Colonic mucosa (tissue), 4 donors: Measurements from ENCODE around the gene ATP9A. TPM values are rescaled to one million over a fixed set of nuclear protein-coding genes. Genes with fewer than 3 reads are reported as not detected.
"Not testable (repeated sequence)": the region's sequence is repeated elsewhere in the genome, so short reads cannot be mapped to it uniquely, and the experiment has no call there.

Experiments used
- DNase-seq: peaks from one replicate; pipeline ENCODE4 v3.0.0-alpha.2; 2020
- H3K27ac ChIP-seq: fragments of 200-600 bp; one replicate; pipeline ENCODE4 v1.8.0; 2021
- H3K27me3 ChIP-seq: fragments of 200-600 bp; one replicate; pipeline ENCODE4 v1.8.0; 2021
- H3K36me3 ChIP-seq: fragments of 200-600 bp; one replicate; pipeline ENCODE4 v1.8.0; 2021
- H3K4me1 ChIP-seq: fragments of 200-600 bp; one replicate; pipeline ENCODE4 v1.8.0; 2021; ENCODE audit warnings: mild to moderate bottlenecking
- H3K4me3 ChIP-seq: fragments of 200-600 bp; one replicate; pipeline ENCODE4 v1.8.0; 2021
- H3K9ac ChIP-seq, 2 donors: one replicate each; pipeline ENCODE4 v1.7.0; 2013; ENCODE audit warnings: control low read depth in 2 of 2, low read depth in 2 of 2, low read length in 2 of 2
- H3K9me3 ChIP-seq: fragments of 200-600 bp; one replicate; pipeline ENCODE4 v1.8.0; 2021
- CTCF ChIP-seq: fragments of 200-600 bp; IDR thresholded peaks from one replicate; pipeline ENCODE4 v1.8.0; 2022; ENCODE audit warnings: antibody characterized with exemption, mild to moderate bottlenecking
- intact Hi-C: fragments of 100-400 bp; cut with DNase I; formaldehyde crosslinking; loops from one replicate; pipeline ENCODE4 v1.14.1; 2022
- total RNA-seq, 2 donors: library from RNA; stranded (reverse); fragmentation: NEBNext Ultra II Directional in 1 of 2; extraction: Animal tissue kit (Norgen Biotek cat#: 25700) in 1 of 2; gene quantifications; one replicate each; pipeline ENCODE4 v1.2.1, GENCODE V29; 2021
- donor health status: healthy.
- donor health status: DM: no; HTN: no; CAD: no.
- donor health status: DM: no; HTN: no; CAD: no.

The ATP9A gene
- total RNA-seq, 2 donors from 2014 or later = 40.2 to 70.1 TPM

- intact Hi-C loops = no loop called here
- Histone ChIP-seq H3K27ac (no peak overlapping the region), H3K9ac (no peak overlapping the region), H3K9me3 (no peaks in the 10 kb centered on the region), H3K4me1 (no peaks in the 10 kb centered on the region), H3K4me3 (no peak overlapping the region), H3K27me3 (no peaks in the 10 kb centered on the region), H3K36me3 (no peaks in the 10 kb centered on the region)
- no peak for DNase-seq
- TF ChIP-seq CTCF = no peak
Measured at GRCh38 chr20:51756653-51757052, 11.5 kb downstream of the ATP9A start.

GRCh38 chr20:51753220-51753619, 15.0 kb downstream of the ATP9A start:
- H3K36me3 ChIP-seq, H3K4me1 ChIP-seq, H3K9me3 ChIP-seq, H3K27me3 ChIP-seq, DNase-seq, intact Hi-C loops, H3K4me3 ChIP-seq: not testable (repeated sequence)
- Histone ChIP-seq H3K27ac (peak overlapping the region; percentile 75), H3K9ac (peak overlapping the region in 1 of 2 donors; percentile 12)

- Histone ChIP-seq H3K36me3 (no peaks in the 10 kb centered on the region), H3K4me3 (no peak overlapping the region), H3K4me1 (peaks cover 10% of the 10 kb centered on the region), H3K9ac (peak overlapping the region in 1 of 2 donors; percentile 70), H3K9me3 (no peaks in the 10 kb centered on the region), H3K27ac (peak overlapping the region; percentile 75), H3K27me3 (no peaks in the 10 kb centered on the region)
- TF ChIP-seq CTCF = no peak
- intact Hi-C loops = no loop called here
- no peak for DNase-seq
Measured at GRCh38 chr20:51752343-51752951, 15.7 kb downstream of the ATP9A start.

GRCh38 chr20:51750770-51751388, 17.3 kb downstream of the ATP9A start:
- H3K36me3 ChIP-seq = no peaks in the 10 kb centered on the region
- intact Hi-C loops = no loop called here
- no peak for TF ChIP-seq CTCF
- H3K27ac ChIP-seq = peak overlapping the region; percentile 80
- peak overlapping the region in 1 of 2 donors; percentile 84 for H3K9ac ChIP-seq
- no peak for DNase-seq
- H3K4me1 ChIP-seq = peaks cover 10% of the 10 kb centered on the region
- no peak overlapping the region for H3K4me3 ChIP-seq
- no peaks in the 10 kb centered on the region for H3K27me3 ChIP-seq
- H3K9me3 ChIP-seq = no peaks in the 10 kb centered on the region

GRCh38 chr20:51750037-51750769, 18.0 kb downstream of the ATP9A start:
- H3K9ac ChIP-seq = peak overlapping the region; percentile 31 to 84

More at GRCh38 chr20:51750037-51750769, 18.0 kb downstream of the ATP9A start:
- Histone ChIP-seq H3K27ac (peak overlapping the region; percentile 80), H3K36me3 (no peaks in the 10 kb centered on the region), H3K4me3 (no peak overlapping the region), H3K27me3 (no peaks in the 10 kb centered on the region), H3K4me1 (peaks cover 10% of the 10 kb centered on the region), H3K9me3 (no peaks in the 10 kb centered on the region)
- TF ChIP-seq CTCF = no peak
- intact Hi-C loops = no loop called here
- peak; percentile 91 for DNase-seq
